Peyer's patch (tissue), 4 donors: ENCODE measurements around the gene NUP214. TPM values are rescaled to one million over a fixed set of nuclear protein-coding genes. Genes with fewer than 3 reads are reported as not detected.

ENCODE experiments used
- DNase-seq, 3 donors: peaks; one replicate each; pipeline ENCODE4 v3.0.0-alpha.2; 2017 to 2019
- H3K27ac ChIP-seq, 4 donors: fragments of 200-600 bp; sonication (generic); one replicate each; pipeline ENCODE4 v1.5.1; 2016 to 2019
- H3K27me3 ChIP-seq, 2 donors: fragments of 200-600 bp; sonication (generic); one replicate each; pipeline ENCODE4 v1.5.1; 2019
- H3K36me3 ChIP-seq, 3 donors: fragments of 200-600 bp; sonication (generic); one replicate each; pipeline ENCODE4 v1.5.1; 2016 to 2019
- H3K4me1 ChIP-seq, 4 donors: fragments of 200-600 bp; sonication (generic); one replicate each; pipeline ENCODE4 v1.5.1; 2016 to 2019
- H3K4me3 ChIP-seq, 4 donors: fragments of 200-600 bp; sonication (generic); 1 replicate in 3 of 4; 2 replicates in 1 of 4; pipeline ENCODE4 v1.5.1; 2016 to 2019; ENCODE audit warnings: mild to moderate bottlenecking in 1 of 4
- H3K9me3 ChIP-seq, 4 donors: fragments of 200-600 bp; sonication (generic); one replicate each; pipeline ENCODE4 v1.5.1; 2016 to 2019; ENCODE audit warnings: mild to moderate bottlenecking in 1 of 4
- CTCF ChIP-seq, 6 experiments: fragments of 450-650 bp in 4 of 6; fragments of 200-600 bp in 2 of 6; sonication (generic) in 1 of 6; IDR thresholded peaks; one replicate each; pipeline ENCODE4 v1.5.1; 2017 to 2019; ENCODE audit warnings: antibody characterized with exemption in 6 of 6, mild to moderate bottlenecking in 3 of 6, moderate library complexity in 1 of 6
- POLR2A ChIP-seq, 2 donors: fragments of 450-650 bp; IDR thresholded peaks; one replicate each; pipeline ENCODE4 v1.5.1; 2017; ENCODE audit warnings: antibody characterized with exemption in 2 of 2, mild to moderate bottlenecking in 2 of 2, moderate library complexity in 2 of 2
- total RNA-seq, 4 donors: library from RNA; depleted of rRNA; stranded (reverse); fragments of >200 nt; gene quantifications; one replicate each; pipeline ENCODE4 v1.1.0, GENCODE V29; 2016

Gene NUP214
- total RNA-seq, 4 donors from 2014 or later, result 48.2 to 159 (median 88.2) TPM

- no peak for TF ChIP-seq POLR2A (IDR thresholded peaks at IDR 0.05)
- no peak for TF ChIP-seq CTCF (IDR thresholded peaks at IDR 0.05)
- no peak overlapping the region for H3K4me3 ChIP-seq
- H3K9me3 ChIP-seq, result no peaks in the 10 kb centered on the region
- no peaks in the 10 kb centered on the region for H3K27me3 ChIP-seq
- H3K27ac ChIP-seq, result no peak overlapping the region
- H3K4me1 ChIP-seq, result no peaks in the 10 kb centered on the region
- H3K36me3 ChIP-seq, result no peaks in the 10 kb centered on the region
- no peak for DNase-seq
Measured at GRCh38 chr9:131117121-131117761, 8.1 kb upstream of the NUP214 start.

GRCh38 chr9:131117762-131118145, 7.6 kb upstream of the NUP214 start:
- Histone ChIP-seq H3K9me3 (no peaks in the 10 kb centered on the region), H3K4me1 (no peaks in the 10 kb centered on the region), H3K4me3 (no peak overlapping the region), H3K27me3 (no peaks in the 10 kb centered on the region), H3K27ac (no peak overlapping the region), H3K36me3 (no peaks in the 10 kb centered on the region)
- TF ChIP-seq CTCF (IDR thresholded peaks at IDR 0.05) (no peak), POLR2A (IDR thresholded peaks at IDR 0.05) (no peak)
- DNase-seq, result no peak

GRCh38 chr9:131119600-131119999, 5.8 kb upstream of the NUP214 start:
- Histone ChIP-seq H3K4me3 (no peak overlapping the region), H3K36me3 (no peaks in the 10 kb centered on the region), H3K4me1 (peaks cover 0 to 2% (median 0%) of the 10 kb centered on the region in 4 donors), H3K27ac (no peak overlapping the region), H3K27me3 (no peaks in the 10 kb centered on the region), H3K9me3 (no peaks in the 10 kb centered on the region)
- TF ChIP-seq CTCF (IDR thresholded peaks at IDR 0.05), result no peak
- no peak for TF ChIP-seq POLR2A (IDR thresholded peaks at IDR 0.05)
- peak in 1 of 3 donors; percentile 23 for DNase-seq

- Histone ChIP-seq H3K36me3 (no peaks in the 10 kb centered on the region), H3K27ac (no peak overlapping the region), H3K27me3 (no peaks in the 10 kb centered on the region), H3K4me1 (peaks cover 0 to 6% (median 0%) of the 10 kb centered on the region in 4 donors), H3K4me3 (no peak overlapping the region), H3K9me3 (no peaks in the 10 kb centered on the region)
- peak in 1 of 3 donors; percentile 31 for DNase-seq
- no peak for TF ChIP-seq POLR2A (IDR thresholded peaks at IDR 0.05)
- no peak for TF ChIP-seq CTCF (IDR thresholded peaks at IDR 0.05)
Measured at GRCh38 chr9:131120620-131121228, 4.7 kb upstream of the NUP214 start.

GRCh38 chr9:131121346-131121745, 4.0 kb upstream of the NUP214 start:
- peak in 1 of 3 donors; percentile 24 for DNase-seq
- TF ChIP-seq CTCF (IDR thresholded peaks at IDR 0.05) (no peak), POLR2A (IDR thresholded peaks at IDR 0.05) (no peak)

More at GRCh38 chr9:131121346-131121745, 4.0 kb upstream of the NUP214 start:
- H3K4me1 ChIP-seq, result peaks cover 0 to 6% (median 2%) of the 10 kb centered on the region in 4 donors
- no peak overlapping the region for H3K4me3 ChIP-seq
- no peaks in the 10 kb centered on the region for H3K27me3 ChIP-seq
- H3K27ac ChIP-seq, result no peak overlapping the region
- H3K9me3 ChIP-seq, result no peaks in the 10 kb centered on the region
- H3K36me3 ChIP-seq, result no peaks in the 10 kb centered on the region
